ENCODE results near the gene VAMP7. TPM values are rescaled to one million over a fixed set of nuclear protein-coding genes. Genes with fewer than 3 reads are reported as not detected.

VAMP7 gene
- total RNA-seq, 4 donors from 2014 or later: 20.2 to 27.7 (median 23.9) TPM

DNA sequence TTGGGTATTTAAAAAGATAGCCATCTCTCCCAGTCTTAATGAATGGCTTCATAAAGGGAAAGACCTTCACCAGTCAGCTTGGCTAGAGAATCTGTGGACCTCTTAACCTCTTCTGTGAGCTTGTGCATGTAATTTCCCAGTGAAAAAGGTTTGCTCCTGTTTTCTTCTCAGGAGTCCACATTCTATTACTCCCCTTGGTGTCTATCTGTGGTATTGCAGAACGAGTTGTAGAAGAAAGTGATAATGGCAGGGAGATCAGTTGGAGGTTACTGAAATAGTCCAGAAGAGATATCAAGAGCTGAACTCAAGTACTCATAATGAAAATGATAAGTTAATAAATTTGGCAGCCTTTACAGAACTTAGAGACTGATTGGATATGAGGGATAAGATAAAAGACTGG lies 16.5 kb upstream of the VAMP7 start:
- no peak for TF ChIP-seq POLR2AphosphoS5 (IDR thresholded peaks at IDR 0.05)
- no peak for TF ChIP-seq EP300 (IDR thresholded peaks at IDR 0.05; ENCODE audit: low read depth)
- TF ChIP-seq POLR2A (IDR thresholded peaks at IDR 0.05): no peak
- TF ChIP-seq, protein P1, sequence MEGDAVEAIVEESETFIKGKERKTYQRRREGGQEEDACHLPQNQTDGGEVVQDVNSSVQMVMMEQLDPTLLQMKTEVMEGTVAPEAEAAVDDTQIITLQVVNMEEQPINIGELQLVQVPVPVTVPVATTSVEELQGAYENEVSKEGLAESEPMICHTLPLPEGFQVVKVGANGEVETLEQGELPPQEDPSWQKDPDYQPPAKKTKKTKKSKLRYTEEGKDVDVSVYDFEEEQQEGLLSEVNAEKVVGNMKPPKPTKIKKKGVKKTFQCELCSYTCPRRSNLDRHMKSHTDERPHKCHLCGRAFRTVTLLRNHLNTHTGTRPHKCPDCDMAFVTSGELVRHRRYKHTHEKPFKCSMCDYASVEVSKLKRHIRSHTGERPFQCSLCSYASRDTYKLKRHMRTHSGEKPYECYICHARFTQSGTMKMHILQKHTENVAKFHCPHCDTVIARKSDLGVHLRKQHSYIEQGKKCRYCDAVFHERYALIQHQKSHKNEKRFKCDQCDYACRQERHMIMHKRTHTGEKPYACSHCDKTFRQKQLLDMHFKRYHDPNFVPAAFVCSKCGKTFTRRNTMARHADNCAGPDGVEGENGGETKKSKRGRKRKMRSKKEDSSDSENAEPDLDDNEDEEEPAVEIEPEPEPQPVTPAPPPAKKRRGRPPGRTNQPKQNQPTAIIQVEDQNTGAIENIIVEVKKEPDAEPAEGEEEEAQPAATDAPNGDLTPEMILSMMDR (IDR thresholded peaks at IDR 0.05): no peak
- Histone ChIP-seq H3K27ac (no peak overlapping the region), H3K4me1 (no peaks in the 10 kb centered on the region), H3K9me3 (peaks cover 0 to 7% of the 10 kb centered on the region in 2 donors), H3K36me3 (no peaks in the 10 kb centered on the region), H3K27me3 (no peaks in the 10 kb centered on the region), H3K4me3 (no peak overlapping the region)
- 26 to 45% methylated on average over 1 of the region's 1 CpG for WGBS, 2 donors (ENCODE audit: low coverage in 1 of 2)
- intact Hi-C loops (cut with DNase I; ENCODE audit: low total_unique reads) (no loop called here), in situ Hi-C loops (cut with MboI; ENCODE audit: low pct_ligation_motif_present in 1 of 4, low pct_unique_long_range_greater_than_20kb in 1 of 4, low sequenced_read_pairs in 3 of 4) (no loop called here)
- DNase-seq: no peak

DNA sequence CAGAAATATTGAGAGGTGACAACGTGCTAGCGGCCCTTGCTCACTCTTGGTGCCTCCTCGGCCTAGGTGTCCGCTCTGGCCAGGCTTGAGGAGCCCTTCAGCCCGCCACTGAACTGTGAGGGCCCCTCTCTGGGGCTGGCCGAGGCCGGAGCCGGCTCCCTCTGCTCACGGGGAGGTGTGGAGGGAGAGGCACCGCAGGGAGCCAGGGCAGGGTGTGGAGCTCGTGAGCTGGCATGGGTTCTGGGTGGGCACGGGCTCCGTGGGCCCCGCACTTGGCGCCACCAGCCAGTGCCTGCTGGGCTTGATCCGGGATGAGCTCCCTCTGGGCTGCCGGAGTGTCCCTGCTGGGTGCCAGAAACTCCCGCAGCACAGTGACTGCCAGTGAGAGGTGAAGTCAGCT lies 16.0 kb upstream of the VAMP7 start:
- Histone ChIP-seq H3K27me3 (no peaks in the 10 kb centered on the region), H3K27ac (no peak overlapping the region), H3K4me1 (no peaks in the 10 kb centered on the region), H3K36me3 (no peaks in the 10 kb centered on the region), H3K9me3 (peaks cover 0 to 7% of the 10 kb centered on the region in 2 donors), H3K4me3 (no peak overlapping the region)
- in situ Hi-C loops (cut with MboI; ENCODE audit: low pct_ligation_motif_present in 1 of 4, low pct_unique_long_range_greater_than_20kb in 1 of 4, low sequenced_read_pairs in 3 of 4): no loop called here
- TF ChIP-seq EP300 (IDR thresholded peaks at IDR 0.05; ENCODE audit: low read depth): no peak
- no peak for TF ChIP-seq POLR2A (IDR thresholded peaks at IDR 0.05)
- no peak for TF ChIP-seq POLR2AphosphoS5 (IDR thresholded peaks at IDR 0.05)
- TF ChIP-seq, protein P1 (IDR thresholded peaks at IDR 0.05): no peak
- no peak for DNase-seq
- WGBS, 2 donors (ENCODE audit: low coverage in 1 of 2): 79 to 100% methylated on average over 3 to 12 of the region's 18 CpGs
- intact Hi-C loops (cut with DNase I; ENCODE audit: low total_unique reads): no loop called here

DNA sequence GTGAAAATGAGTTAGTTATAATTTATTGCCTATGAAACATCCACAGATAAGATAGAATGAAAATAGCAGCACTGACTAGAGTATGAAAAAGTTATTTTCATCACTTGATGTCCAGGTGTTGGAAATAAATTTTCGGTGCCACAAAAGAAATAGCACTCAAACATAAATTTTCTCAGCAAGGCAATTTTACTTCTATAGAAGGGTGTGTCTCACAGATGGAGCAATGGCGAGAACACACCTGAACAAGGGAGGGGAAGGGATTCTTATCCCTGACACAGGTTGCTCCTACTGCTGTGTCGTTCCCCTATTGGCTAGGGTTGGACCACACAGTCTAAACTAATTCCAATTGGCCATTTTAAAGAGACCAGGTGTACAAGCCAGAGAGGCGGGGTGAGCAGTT lies 13.3 kb upstream of the VAMP7 start:
- Histone ChIP-seq H3K4me1 (no peaks in the 10 kb centered on the region), H3K4me3 (no peak overlapping the region), H3K27ac (no peak overlapping the region), H3K36me3 (no peaks in the 10 kb centered on the region), H3K9me3 (peaks cover 0 to 7% of the 10 kb centered on the region in 2 donors), H3K27me3 (no peaks in the 10 kb centered on the region)
- intact Hi-C loops (cut with DNase I; ENCODE audit: low total_unique reads) (no loop called here), in situ Hi-C loops (cut with MboI; ENCODE audit: low pct_ligation_motif_present in 1 of 4, low pct_unique_long_range_greater_than_20kb in 1 of 4, low sequenced_read_pairs in 3 of 4) (no loop called here)
- TF ChIP-seq EP300 (IDR thresholded peaks at IDR 0.05; ENCODE audit: low read depth) (no peak), POLR2A (IDR thresholded peaks at IDR 0.05) (no peak), POLR2AphosphoS5 (IDR thresholded peaks at IDR 0.05) (no peak)
- TF ChIP-seq, protein P1 (IDR thresholded peaks at IDR 0.05): no peak
- DNase-seq: no peak
- WGBS, 2 donors (ENCODE audit: low coverage in 1 of 2): 81 to 83% methylated on average over 2 to 4 of the region's 4 CpGs

DNA sequence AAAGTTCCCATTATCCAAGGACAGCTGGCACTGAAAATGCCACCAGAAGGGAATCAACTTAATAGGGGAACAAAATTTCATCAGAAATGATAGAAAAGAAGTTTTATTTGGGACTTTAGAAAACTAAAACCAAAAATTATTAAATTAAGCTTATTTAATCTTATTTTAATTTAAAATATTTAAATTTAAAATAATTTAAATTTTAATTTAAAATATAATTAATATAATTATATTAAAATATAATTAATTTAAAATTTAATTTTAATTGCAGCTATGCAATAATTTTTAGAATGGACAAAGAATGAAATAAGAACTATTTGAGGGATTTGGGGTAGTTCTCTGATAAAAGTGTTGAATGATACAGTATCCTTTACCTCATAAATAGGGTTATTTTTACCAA lies 10.2 kb upstream of the VAMP7 start:
- in situ Hi-C loops (cut with MboI; ENCODE audit: low pct_ligation_motif_present in 1 of 4, low pct_unique_long_range_greater_than_20kb in 1 of 4, low sequenced_read_pairs in 3 of 4) (no loop called here), intact Hi-C loops (cut with DNase I; ENCODE audit: low total_unique reads) (no loop called here)
- no peak for DNase-seq
- Histone ChIP-seq H3K27me3 (peaks cover 16% of the 10 kb centered on the region), H3K4me1 (peaks cover 0 to 3% (median 0%) of the 10 kb centered on the region in 4 donors), H3K9me3 (peaks cover 0 to 7% of the 10 kb centered on the region in 2 donors), H3K4me3 (no peak overlapping the region), H3K36me3 (no peaks in the 10 kb centered on the region), H3K27ac (no peak overlapping the region)
- TF ChIP-seq EP300 (IDR thresholded peaks at IDR 0.05; ENCODE audit: low read depth): no peak
- TF ChIP-seq, protein P1 (IDR thresholded peaks at IDR 0.05): no peak
- no peak for TF ChIP-seq POLR2A (IDR thresholded peaks at IDR 0.05)
- no peak for TF ChIP-seq POLR2AphosphoS5 (IDR thresholded peaks at IDR 0.05)

Data from transverse colon (tissue), 4 donors.